HG02759 (cell line): ENCODE data around the gene SFT2D3.
A peak's percentile ranks its signal among the peaks of the same experiment; 100 is the strongest.

Experiments used
- ATAC-seq: cut with Tn5 transposase; IDR thresholded peaks from one replicate; pipeline ENCODE4 v1.9.1; 2021; ENCODE audit warnings: mild to moderate bottlenecking, moderate library complexity; ENCODE audit not compliant: unreplicated experiment

SFT2D3 gene

DNA sequence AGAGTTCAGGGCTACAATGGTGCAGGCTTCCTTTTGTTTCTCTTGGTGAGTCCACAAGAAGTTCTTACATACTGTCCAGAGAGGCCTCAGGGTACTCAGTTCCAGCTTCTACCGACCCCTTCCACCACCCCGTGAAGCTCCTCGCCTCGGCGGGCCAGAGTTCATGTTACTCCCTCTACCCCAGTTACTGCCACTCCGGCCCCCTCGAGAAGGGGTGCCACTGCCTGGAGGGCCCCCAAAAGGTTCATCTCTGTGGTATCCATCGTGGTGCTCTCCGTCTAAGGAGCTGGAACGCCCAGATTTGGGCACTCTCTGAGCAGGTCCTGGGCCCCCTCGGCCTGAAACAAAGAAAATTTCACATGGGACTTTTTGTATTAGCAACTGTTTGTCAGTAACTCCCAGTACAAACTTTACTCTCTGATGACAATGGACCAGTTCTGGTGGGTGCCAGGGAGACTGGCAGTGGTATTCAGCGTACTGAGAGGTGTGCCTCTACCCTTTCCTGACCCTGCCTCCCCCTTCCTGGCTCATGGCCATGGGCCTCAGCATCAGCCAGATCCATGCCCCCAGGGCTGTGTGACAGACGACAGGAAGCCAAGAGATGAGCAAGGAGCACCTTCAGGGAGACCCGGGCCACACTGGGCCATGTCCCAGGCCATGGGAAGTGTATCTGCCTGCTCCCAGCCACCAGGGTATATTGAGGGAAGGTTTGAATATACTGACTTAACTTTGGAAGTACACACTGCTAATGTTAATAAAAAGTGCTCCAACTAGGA, 5.1 kb downstream of the SFT2D3 start:
- no peak for ATAC-seq

- ATAC-seq: no peak
These were observed 6.8 kb downstream of the SFT2D3 start for GRCh38 chr2:127707890-127708648.

- no peak for ATAC-seq
These were observed 8.0 kb downstream of the SFT2D3 start for GRCh38 chr2:127709336-127709735.

- no peak for ATAC-seq
These were observed 11.7 kb downstream of the SFT2D3 start for GRCh38 chr2:127712999-127713398.

DNA sequence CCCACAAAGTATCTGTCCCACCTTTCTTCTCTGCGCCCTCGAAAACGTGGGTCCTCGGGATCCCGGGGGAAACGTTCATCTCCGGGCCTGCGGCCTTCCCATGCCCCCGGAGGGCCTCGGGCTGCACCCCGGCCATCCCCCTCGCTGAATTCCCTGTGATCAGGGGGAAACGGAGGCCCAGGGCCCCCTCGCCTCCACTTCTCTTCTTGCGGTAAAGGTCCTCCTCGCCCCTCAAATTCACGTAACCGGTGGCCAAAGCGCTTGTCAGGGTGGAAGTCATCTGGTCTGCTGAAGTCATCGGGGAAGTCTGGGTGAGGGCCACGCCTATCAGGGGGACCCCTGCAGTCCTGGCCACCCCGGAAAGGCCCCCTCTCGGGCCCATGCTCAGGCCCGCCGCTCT, 12.3 kb downstream of the SFT2D3 start:
- ATAC-seq: no peak

DNA sequence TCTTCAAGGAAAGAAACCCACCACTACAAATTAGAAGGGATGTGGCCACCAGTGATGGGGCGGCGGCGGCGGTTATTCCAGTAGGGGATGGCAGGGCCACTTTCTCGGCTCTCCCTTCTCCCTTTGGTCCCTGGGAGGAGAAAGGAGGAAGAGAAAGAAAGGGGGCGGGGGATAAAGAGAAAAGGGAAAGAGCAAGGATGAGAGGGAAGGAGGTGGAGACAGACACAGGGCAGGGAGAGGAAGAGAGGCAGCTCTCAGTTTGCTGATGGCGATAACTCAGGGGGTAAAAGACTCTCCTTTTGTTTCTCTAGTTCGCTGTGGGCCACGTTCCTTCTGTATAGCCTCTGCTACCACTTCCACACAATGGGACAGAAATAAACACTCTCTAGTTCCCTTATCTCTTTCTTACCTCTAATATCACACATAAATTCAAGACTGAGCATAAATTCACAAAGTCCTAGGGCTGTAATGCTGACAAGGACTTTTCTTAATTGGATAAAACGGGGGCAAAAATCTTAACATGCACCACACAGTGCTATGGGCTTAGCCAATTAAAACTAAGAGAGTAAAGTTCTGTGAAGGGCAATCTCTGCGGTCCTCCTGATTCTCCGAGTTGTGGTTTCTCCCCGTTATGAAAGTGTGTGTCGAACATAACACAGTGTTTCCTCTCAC, 14.6 kb downstream of the SFT2D3 start:
- ATAC-seq: no peak

DNA sequence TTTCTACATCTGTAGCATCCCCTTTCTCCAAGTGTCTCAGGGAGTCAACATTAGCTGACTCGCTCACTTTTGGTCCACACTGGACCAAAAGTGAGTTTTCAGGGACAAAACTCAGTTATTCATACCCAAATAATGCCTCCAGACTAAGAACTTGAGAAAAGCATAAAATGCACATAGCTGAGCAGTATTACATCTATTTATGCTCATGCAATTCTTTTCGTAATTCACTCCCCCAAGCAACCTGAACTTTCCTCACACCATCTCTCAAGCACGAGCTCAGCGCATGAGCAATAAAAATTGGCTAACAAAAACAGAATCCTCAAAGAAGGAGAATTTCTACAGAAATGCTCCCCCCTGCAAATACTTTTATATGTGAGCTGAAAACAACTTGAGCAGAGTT, 17.0 kb downstream of the SFT2D3 start:
- ATAC-seq: no peak

DNA sequence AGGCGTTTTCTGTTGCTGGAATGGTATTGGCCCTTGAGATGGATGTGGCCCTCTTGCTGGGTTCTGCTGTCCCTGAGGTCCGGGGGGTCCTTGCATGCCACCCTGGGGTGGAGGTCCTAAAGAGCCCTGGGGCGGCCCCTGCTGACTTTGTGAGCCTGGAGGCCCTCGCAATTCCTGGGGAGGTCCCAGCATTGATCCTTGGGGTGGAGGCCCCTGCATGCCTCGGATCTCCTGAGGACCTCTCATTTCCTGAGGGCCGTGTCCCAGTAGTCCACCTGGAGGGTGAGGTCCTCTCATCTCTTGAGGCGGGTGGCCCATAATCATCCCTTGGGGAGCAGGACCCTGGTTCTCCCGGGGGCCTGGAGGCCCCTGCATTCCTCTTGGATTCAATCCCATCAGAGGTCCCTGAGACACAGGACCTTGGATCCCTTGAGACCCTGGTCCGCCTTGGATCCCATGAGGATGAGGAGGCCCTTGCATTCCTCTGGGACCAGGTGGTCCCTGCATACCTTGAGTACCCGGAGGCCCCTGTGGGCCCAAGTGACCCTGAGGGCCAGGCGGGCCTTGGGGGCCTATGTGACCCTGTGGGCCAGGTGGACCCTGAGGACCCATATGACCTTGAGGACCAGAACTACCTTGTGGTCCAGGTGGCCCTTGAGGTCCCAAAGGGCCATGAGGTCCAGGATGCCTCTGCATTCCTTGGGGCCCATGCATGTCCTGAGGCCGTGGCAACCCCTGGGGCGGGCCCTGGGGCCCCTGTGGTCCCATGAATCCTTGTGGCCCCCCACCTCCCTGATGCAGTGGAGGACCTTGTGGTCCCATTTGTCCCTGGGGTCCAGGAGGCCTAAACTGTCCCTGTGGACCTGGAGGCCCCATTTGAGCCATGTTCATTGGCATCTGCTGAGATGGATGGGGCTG, 18.3 kb downstream of the SFT2D3 start:
- ATAC-seq: no peak

- no peak for ATAC-seq
These were observed 20.1 kb downstream of the SFT2D3 start for GRCh38 chr2:127721311-127721977.

GRCh38 chr2:127721978-127722355, 20.7 kb downstream of the SFT2D3 start:
- ATAC-seq: no peak

GRCh38 chr2:127722807-127723206, 21.5 kb downstream of the SFT2D3 start:
- ATAC-seq: no peak

DNA sequence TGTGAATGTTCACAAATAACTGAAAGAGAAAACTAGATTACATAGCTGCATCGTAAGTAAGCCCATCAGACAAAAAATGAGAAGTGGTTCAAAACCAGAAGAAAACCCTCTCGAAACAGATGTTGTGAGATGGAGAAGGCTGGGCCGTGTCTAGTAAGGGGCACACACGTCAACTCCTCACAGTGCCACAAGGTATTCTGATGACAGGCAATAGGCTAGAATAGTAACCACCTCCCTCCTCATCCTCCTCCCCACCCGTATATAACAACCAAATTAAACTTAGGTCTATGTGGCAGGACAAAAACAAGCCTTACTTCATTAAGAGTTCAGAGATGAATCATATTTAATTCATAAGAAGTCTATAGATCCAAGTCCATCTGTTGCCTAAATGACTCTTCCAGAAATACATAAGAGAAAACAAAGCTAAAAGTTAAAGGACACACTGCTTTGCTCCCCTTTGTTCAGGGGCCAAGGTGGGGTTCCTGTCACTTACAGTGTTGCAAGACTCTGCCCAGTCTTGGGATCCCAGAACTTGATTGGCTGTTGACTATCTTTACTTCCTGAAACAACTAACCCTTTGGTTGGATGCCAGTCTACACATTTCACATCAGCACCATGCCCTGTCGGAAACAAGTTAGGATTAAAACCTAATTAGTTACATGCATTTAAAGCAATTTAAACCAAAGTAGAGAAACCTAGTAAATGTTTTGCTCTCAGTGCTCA, 25.0 kb downstream of the SFT2D3 start:
- ATAC-seq: no peak

- ATAC-seq: no peak
These were observed 32.0 kb downstream of the SFT2D3 start for GRCh38 chr2:127733113-127733815.

DNA sequence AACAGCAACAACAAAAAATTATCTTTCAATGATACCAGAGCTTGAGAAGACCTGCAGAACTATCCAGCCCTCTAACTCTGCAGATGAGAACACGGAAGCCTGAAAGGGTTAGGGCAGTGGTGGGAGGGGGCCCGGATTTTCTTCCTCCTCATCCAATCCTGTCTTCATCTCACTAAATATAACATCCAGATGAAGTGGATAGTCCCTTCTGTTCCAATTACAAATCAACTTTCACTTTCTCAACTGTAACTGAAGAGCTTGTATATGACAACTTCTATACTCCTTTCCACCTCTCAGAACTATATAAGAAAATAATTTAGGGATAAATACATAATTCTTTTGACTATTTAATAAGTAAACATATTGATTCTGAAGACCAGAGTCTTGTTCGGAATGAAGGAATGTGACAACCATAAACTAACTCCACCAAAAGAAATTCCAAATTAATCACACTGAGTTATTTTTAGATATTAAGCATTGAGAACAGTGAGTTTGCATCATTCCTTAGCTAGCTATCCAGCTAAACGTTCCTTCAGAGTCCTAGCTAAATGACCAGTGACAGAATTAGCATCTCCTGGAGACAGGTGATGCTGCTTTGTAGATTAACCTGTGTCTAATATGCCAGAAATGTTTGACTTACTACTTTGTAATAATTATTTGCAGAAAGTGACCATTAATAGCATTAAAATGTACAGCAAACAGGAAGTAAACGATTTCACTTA, 32.7 kb downstream of the SFT2D3 start:
- no peak for ATAC-seq

GRCh38 chr2:127735044-127735443, 33.7 kb downstream of the SFT2D3 start:
- ATAC-seq: peak; percentile 9

DNA sequence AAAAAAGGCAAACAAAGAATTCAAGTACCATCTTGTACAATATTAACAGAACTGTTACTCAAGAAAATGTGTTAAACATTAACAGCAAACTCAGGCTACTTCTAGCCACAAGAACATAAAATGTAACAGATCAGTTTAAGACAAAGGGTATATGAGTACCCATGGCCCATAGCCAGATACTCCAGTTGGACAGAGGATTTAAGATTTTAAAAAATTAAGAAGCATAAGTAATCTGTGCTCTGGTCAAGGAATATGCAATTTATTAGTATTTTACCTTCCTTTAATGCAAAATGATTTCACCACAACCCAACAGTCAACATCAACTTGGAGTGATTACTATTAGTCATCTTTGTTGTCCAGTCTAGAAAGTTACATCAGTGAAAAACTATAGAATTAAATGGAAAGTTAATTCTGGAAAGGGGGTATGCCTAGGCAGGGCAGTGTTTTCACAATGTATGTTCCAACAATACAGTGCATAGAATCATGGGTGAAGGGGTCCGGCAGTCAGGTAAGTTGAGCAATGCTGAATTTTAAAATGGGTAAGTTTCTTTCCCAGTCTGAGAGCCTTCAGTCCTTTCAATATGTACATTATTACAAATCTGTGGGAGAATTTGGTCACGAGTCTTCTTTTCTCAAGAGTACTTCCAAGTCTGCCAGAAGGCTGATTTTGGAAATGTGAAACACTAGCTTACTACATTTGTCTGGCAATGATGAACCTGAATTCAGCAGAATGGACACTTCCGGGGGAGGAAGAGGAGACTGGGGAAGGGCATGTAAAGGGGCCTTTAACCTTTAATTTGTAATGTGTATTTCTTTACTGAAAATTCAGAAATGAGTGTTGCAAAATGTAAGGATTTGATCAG, 34.5 kb downstream of the SFT2D3 start:
- ATAC-seq: peak; percentile 78

DNA sequence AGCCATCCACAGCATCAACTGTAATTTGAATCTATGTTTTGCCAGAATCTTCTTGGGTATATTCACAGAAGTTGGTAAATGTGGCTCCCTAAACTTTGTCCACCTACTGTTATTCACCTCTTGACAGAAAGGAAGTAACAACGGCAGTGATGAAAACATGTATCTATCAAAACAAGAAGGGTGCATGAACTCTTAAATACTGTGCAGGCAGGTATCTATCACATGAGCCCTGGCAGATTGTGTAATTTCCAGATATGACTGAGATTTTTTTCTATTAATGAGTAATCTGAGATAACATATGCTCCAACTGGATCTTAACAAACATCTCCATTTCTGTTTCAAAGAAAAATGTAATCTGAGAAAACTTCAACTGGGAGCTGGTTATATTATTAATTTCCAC, 36.6 kb downstream of the SFT2D3 start:
- no peak for ATAC-seq
